ENCODE data around the gene TM7SF3.

GRCh38 chr12:27006797-27007467 is 7.3 kb downstream of the TM7SF3 start:
- TF ChIP-seq CTCF (IDR thresholded peaks at IDR 0.05) (no peak), POLR2A (IDR thresholded peaks at IDR 0.05) (no peak)
